HEK293 (cell line): ENCODE results near the gene NTMT1.
"Not testable (repeated sequence)": the region's sequence is repeated elsewhere in the genome, so short reads cannot be mapped to it uniquely, and the experiment has no call there.

Experiments used
- CTCF ChIA-PET: fragments of 350-600 bp; formaldehyde crosslinking; extraction: SDS; loops from one replicate; lab custom pipeline; 2021; ENCODE audit warnings: antibody characterized with exemption; lab: Yijun Ruan, JAX
- POLR2A ChIA-PET: fragments of 300-600 bp; formaldehyde crosslinking; extraction: SDS; loops from one replicate; lab custom pipeline; 2020; ENCODE audit warnings: antibody characterized with exemption, inconsistent platforms; lab: Yijun Ruan, JAX
- H3K27ac ChIP-seq: fragments of 200-500 bp; sonication (Bioruptor generic); 2 replicates; pipeline ENCODE4 v1.5.1; 2014; ENCODE audit warnings: low read depth, low read length, control low read depth, inconsistent platforms; ENCODE audit errors: extremely low read depth
- H3K36me3 ChIP-seq, 2 experiments: fragments of 200-500 bp in 1 of 2; sonication (Bioruptor generic) in 1 of 2; 1 replicate in 1 of 2; 2 replicates in 1 of 2; pipeline ENCODE4 v1.5.1; 2014 to 2017; ENCODE audit warnings: inconsistent platforms in 2 of 2, low read length in 2 of 2; ENCODE audit not compliant: control insufficient read depth in 2 of 2, insufficient read depth in 1 of 2
- H3K4me1 ChIP-seq: fragments of 200-500 bp; sonication (Bioruptor generic); 2 replicates; pipeline ENCODE4 v1.5.1; 2014; ENCODE audit warnings: mild to moderate bottlenecking, low read length, inconsistent platforms; ENCODE audit not compliant: control insufficient read depth, insufficient read depth
- H3K4me3 ChIP-seq: 2 replicates; pipeline ENCODE4 v1.5.1; 2011; ENCODE audit warnings: low read depth, mild to moderate bottlenecking, control low read depth, low read length, moderate library complexity
- H3K9me3 ChIP-seq: fragments of 200-500 bp; sonication (Bioruptor generic); 2 replicates; pipeline ENCODE4 v1.5.1; 2014; ENCODE audit warnings: low read depth, low read length, inconsistent platforms; ENCODE audit not compliant: control insufficient read depth, insufficient read depth
- FEZF1 ChIP-seq: fragments of 450-650 bp; formaldehyde crosslinking; IDR thresholded peaks from 2 replicates; pipeline ENCODE4 v1.5.1; 2016; ENCODE audit warnings: missing biosample characterization, missing genetic modification characterization
- GLI2 ChIP-seq: fragments of 450-650 bp; formaldehyde crosslinking; IDR thresholded peaks from 2 replicates; pipeline ENCODE4; 2017; ENCODE audit warnings: missing biosample characterization, missing genetic modification characterization, low read depth, borderline replicate concordance
- HOXA7 ChIP-seq: sonication (generic); formaldehyde crosslinking; IDR thresholded peaks from 2 replicates; pipeline ENCODE4 v1.8.1; 2022; ENCODE audit warnings: missing genetic modification reagents, borderline replicate concordance
- SCRT1 ChIP-seq: fragments of 450-650 bp; formaldehyde crosslinking; IDR thresholded peaks from 2 replicates; pipeline ENCODE4 v1.5.1; 2016; ENCODE audit warnings: missing biosample characterization, missing genetic modification characterization, borderline replicate concordance
- SCRT2 ChIP-seq: fragments of 450-650 bp; formaldehyde crosslinking; IDR thresholded peaks from 2 replicates; pipeline ENCODE4 v1.5.1; 2016; ENCODE audit warnings: missing biosample characterization, missing genetic modification characterization
- SP2 ChIP-seq: fragments of 450-650 bp; formaldehyde crosslinking; IDR thresholded peaks from 2 replicates; pipeline ENCODE4 v1.5.1; 2016; ENCODE audit warnings: missing biosample characterization, missing genetic modification characterization
- SP3 ChIP-seq: fragments of 450-650 bp; formaldehyde crosslinking; IDR thresholded peaks from 2 replicates; pipeline ENCODE4 v1.5.1; 2016; ENCODE audit warnings: missing biosample characterization, missing genetic modification characterization
- SP7 ChIP-seq: fragments of 450-650 bp; formaldehyde crosslinking; IDR thresholded peaks from 2 replicates; pipeline ENCODE4 v1.5.1; 2016; ENCODE audit warnings: missing biosample characterization, missing genetic modification characterization
- ZIC2 ChIP-seq: fragments of 450-650 bp; formaldehyde crosslinking; IDR thresholded peaks from 2 replicates; pipeline ENCODE4 v1.5.1; 2016; ENCODE audit warnings: missing biosample characterization, missing genetic modification characterization
- ZNF2 ChIP-seq: fragments of 450-650 bp; formaldehyde crosslinking; IDR thresholded peaks from 2 replicates; pipeline ENCODE4 v1.5.1; 2016; ENCODE audit warnings: missing biosample characterization, missing genetic modification characterization
- ZNF24 ChIP-seq: fragments of 450-650 bp; formaldehyde crosslinking; IDR thresholded peaks from 2 replicates; pipeline ENCODE4 v1.5.1; 2016; ENCODE audit warnings: missing biosample characterization, missing genetic modification characterization
- ZNF366 ChIP-seq: fragments of 450-650 bp; formaldehyde crosslinking; conservative IDR thresholded peaks from 2 replicates; pipeline ENCODE4 v1.5.1; 2016; ENCODE audit warnings: missing biosample characterization, missing genetic modification characterization
- ZNF501 ChIP-seq: fragments of 450-650 bp; formaldehyde crosslinking; IDR thresholded peaks from 2 replicates; pipeline ENCODE4 v1.5.1; 2016; ENCODE audit warnings: missing biosample characterization, missing genetic modification characterization
- ZNF626 ChIP-seq: fragments of 450-650 bp; sonication (Bioruptor Pico); formaldehyde crosslinking; IDR thresholded peaks from 2 replicates; pipeline ENCODE4 v1.5.1; 2018; ENCODE audit warnings: missing biosample characterization, missing genetic modification characterization, inconsistent platforms
- ZNF843 ChIP-seq: fragments of 450-650 bp; formaldehyde crosslinking; IDR thresholded peaks from 2 replicates; pipeline ENCODE4 v1.5.1; 2016; ENCODE audit warnings: missing biosample characterization, missing genetic modification characterization
- TF ChIP-seq, protein P1 (sequence below): fragments of 450-650 bp; formaldehyde crosslinking; IDR thresholded peaks from 2 replicates; pipeline ENCODE4 v1.5.1; 2016; ENCODE audit warnings: missing biosample characterization, missing genetic modification characterization
- TF ChIP-seq, protein P2 (sequence below): fragments of 450-650 bp; formaldehyde crosslinking; IDR thresholded peaks from 2 replicates; pipeline ENCODE4 v1.5.1; 2016; ENCODE audit warnings: missing biosample characterization, missing genetic modification characterization
- TF ChIP-seq, protein P3 (sequence below): fragments of 450-650 bp; formaldehyde crosslinking; IDR thresholded peaks from 2 replicates; pipeline ENCODE4 v1.5.1; 2016; ENCODE audit warnings: missing biosample characterization, missing genetic modification characterization

The NTMT1 gene

DNA sequence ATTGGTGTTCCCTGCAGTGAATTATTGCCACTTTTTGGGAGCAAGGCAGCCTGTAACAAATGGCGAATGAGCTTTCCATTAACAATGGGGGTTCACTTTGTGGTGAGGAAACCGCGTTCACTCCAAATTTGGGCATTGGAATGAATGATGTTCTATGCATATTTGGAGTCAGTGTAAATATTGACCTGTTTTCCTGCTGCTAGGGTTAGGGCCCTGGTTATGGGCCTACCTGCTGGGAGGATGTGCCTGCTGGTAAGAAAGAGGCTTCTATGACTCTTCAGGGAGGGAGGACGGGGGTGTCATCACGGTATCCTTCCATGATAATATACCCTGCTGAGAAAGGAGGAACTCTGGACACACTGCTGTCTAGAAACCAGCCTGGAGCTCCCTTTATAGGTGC, 34.0 kb upstream of the NTMT1 start:
- POLR2A ChIA-PET = interaction anchor here (1.1 kb wide), 1 partner anchor 8 kb away, joined by 4 read pairs; no protein-coding TSS in a partner anchor
- no peak overlapping the region for H3K4me3 ChIP-seq
- no peak overlapping the region for H3K27ac ChIP-seq
- H3K9me3 ChIP-seq = no peaks in the 10 kb centered on the region
- 0 out of 2 replicates have a peak, but pooled peaks cover 3% of the 10 kb centered on the region for H3K4me1 ChIP-seq
- no peaks in the 10 kb centered on the region for H3K36me3 ChIP-seq
- TF ChIP-seq ZNF501 (tag by site-specific recombination) (no peak), SP3 (tag by site-specific recombination) (no peak), SCRT2 (no peak), GLI2 (tag by site-specific recombination) (no peak), ZNF24 (0 out of 2 replicates have a peak, but pooled peaks have one; percentile 82), SP2 (tag by site-specific recombination) (no peak), ZIC2 (peak; percentile 97), ZNF366 (tag by site-specific recombination) (no peak), FEZF1 (tag by site-specific recombination) (peak; percentile 66), ZNF2 (no peak), ZNF626 (no peak), SP7 (tag by site-specific recombination) (no peak), HOXA7 (CRISPR knock-in tag) (no peak), ZNF843 (no peak)
- TF ChIP-seq, protein P1, sequence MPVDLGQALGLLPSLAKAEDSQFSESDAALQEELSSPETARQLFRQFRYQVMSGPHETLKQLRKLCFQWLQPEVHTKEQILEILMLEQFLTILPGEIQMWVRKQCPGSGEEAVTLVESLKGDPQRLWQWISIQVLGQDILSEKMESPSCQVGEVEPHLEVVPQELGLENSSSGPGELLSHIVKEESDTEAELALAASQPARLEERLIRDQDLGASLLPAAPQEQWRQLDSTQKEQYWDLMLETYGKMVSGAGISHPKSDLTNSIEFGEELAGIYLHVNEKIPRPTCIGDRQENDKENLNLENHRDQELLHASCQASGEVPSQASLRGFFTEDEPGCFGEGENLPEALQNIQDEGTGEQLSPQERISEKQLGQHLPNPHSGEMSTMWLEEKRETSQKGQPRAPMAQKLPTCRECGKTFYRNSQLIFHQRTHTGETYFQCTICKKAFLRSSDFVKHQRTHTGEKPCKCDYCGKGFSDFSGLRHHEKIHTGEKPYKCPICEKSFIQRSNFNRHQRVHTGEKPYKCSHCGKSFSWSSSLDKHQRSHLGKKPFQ (tag by site-specific recombination) = no peak
- TF ChIP-seq, protein P2, sequence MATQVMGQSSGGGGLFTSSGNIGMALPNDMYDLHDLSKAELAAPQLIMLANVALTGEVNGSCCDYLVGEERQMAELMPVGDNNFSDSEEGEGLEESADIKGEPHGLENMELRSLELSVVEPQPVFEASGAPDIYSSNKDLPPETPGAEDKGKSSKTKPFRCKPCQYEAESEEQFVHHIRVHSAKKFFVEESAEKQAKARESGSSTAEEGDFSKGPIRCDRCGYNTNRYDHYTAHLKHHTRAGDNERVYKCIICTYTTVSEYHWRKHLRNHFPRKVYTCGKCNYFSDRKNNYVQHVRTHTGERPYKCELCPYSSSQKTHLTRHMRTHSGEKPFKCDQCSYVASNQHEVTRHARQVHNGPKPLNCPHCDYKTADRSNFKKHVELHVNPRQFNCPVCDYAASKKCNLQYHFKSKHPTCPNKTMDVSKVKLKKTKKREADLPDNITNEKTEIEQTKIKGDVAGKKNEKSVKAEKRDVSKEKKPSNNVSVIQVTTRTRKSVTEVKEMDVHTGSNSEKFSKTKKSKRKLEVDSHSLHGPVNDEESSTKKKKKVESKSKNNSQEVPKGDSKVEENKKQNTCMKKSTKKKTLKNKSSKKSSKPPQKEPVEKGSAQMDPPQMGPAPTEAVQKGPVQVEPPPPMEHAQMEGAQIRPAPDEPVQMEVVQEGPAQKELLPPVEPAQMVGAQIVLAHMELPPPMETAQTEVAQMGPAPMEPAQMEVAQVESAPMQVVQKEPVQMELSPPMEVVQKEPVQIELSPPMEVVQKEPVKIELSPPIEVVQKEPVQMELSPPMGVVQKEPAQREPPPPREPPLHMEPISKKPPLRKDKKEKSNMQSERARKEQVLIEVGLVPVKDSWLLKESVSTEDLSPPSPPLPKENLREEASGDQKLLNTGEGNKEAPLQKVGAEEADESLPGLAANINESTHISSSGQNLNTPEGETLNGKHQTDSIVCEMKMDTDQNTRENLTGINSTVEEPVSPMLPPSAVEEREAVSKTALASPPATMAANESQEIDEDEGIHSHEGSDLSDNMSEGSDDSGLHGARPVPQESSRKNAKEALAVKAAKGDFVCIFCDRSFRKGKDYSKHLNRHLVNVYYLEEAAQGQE (tag by site-specific recombination) = no peak
- TF ChIP-seq, protein P3, sequence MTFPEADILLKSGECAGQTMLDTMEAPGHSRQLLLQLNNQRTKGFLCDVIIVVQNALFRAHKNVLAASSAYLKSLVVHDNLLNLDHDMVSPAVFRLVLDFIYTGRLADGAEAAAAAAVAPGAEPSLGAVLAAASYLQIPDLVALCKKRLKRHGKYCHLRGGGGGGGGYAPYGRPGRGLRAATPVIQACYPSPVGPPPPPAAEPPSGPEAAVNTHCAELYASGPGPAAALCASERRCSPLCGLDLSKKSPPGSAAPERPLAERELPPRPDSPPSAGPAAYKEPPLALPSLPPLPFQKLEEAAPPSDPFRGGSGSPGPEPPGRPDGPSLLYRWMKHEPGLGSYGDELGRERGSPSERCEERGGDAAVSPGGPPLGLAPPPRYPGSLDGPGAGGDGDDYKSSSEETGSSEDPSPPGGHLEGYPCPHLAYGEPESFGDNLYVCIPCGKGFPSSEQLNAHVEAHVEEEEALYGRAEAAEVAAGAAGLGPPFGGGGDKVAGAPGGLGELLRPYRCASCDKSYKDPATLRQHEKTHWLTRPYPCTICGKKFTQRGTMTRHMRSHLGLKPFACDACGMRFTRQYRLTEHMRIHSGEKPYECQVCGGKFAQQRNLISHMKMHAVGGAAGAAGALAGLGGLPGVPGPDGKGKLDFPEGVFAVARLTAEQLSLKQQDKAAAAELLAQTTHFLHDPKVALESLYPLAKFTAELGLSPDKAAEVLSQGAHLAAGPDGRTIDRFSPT (tag by site-specific recombination) = no peak
- CTCF ChIA-PET = interaction anchor here (0.6 to 1.9 kb wide), 3 partner anchors 11 to 81 kb away, joined by 4 to 7 read pairs (median 5); no protein-coding TSS in a partner anchor

DNA sequence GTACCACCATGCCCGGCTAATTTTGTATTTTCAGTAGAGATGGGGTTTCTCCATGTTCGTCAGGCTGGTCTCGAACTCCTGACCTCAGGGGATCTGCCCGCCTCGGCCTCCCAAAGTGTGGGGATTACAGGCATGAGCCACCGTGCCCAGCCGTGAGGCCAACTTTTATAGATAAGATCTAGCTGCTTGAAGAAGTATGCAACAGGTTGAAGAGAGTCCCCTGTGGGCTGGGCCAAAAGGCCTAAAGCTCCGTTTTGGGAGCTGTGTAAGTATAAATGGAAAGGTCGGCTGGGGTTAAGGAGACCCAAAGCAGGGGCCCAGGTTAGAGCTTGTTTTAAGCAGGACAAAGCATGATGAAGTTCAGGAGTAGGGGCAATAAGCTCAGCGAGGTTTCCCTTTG, 33.2 kb upstream of the NTMT1 start:
- TF ChIP-seq SCRT1 (tag by site-specific recombination) = peak; percentile 86
- TF ChIP-seq SCRT2 = peak; percentile 96
- TF ChIP-seq, all 188 proteins: peak for 2; not testable (repeated sequence) for 186
- POLR2A ChIA-PET = interaction anchor here (1.0 to 1.1 kb wide), 2 partner anchors 9 to 103 kb away, joined by 4 read pairs; no protein-coding TSS in a partner anchor
- not testable (repeated sequence) for H3K9me3 ChIP-seq, H3K4me3 ChIP-seq, H3K27ac ChIP-seq, H3K36me3 ChIP-seq, H3K4me1 ChIP-seq
- CTCF ChIA-PET = interaction anchor here (0.6 to 1.9 kb wide), 4 partner anchors 18 to 419 kb away, joined by 3 to 6 read pairs (median 4); no protein-coding TSS in a partner anchor
